Thoracic aorta (tissue), 2 donors: ENCODE results near the gene ELOA. TPM values are rescaled to one million over a fixed set of nuclear protein-coding genes. Genes with fewer than 3 reads are reported as not detected.
A peak's percentile ranks its signal among the peaks of the same experiment; 100 is the strongest.

Experiments
- ATAC-seq: fragments of 150-250 bp; one replicate; pipeline ENCODE4 v1.8.0; 2017; ENCODE audit warnings: low read depth; ENCODE audit not compliant: insufficient number of reproducible peaks, low FRiP score
- DNase-seq: peaks from one replicate; pipeline ENCODE4 v3.0.0-alpha.2; 2020; ENCODE audit warnings: low spot score
- H3K27ac ChIP-seq, 2 donors: fragments of 200-600 bp; sonication (generic); 1 replicate in 1 of 2; 2 replicates in 1 of 2; pipeline ENCODE4 v1.5.1; 2016; ENCODE audit warnings: mild to moderate bottlenecking in 2 of 2, moderate library complexity in 2 of 2
- H3K27me3 ChIP-seq: fragments of 200-600 bp; sonication (generic); replicated peaks from 2 replicates; pipeline ENCODE4 v1.6.0; 2016; ENCODE audit warnings: mild to moderate bottlenecking; ENCODE audit not compliant: insufficient read depth
- H3K36me3 ChIP-seq: fragments of 200-600 bp; sonication (generic); one replicate; pipeline ENCODE4 v1.5.1; 2016
- H3K4me1 ChIP-seq, 2 donors: fragments of 200-600 bp; sonication (generic); 1 replicate in 1 of 2; 2 replicates in 1 of 2; pipeline versions ENCODE4 v1.5.1 to v1.6.0; 2016; ENCODE audit warnings: low read depth in 2 of 2, mild to moderate bottlenecking in 1 of 2; ENCODE audit not compliant: control insufficient read depth in 1 of 2
- H3K4me3 ChIP-seq: fragments of 200-600 bp; sonication (generic); 2 replicates; pipeline ENCODE4 v1.5.1; 2016; ENCODE audit warnings: mild to moderate bottlenecking
- H3K9me3 ChIP-seq: fragments of 200-600 bp; sonication (generic); 2 replicates; pipeline ENCODE4 v1.5.1; 2016
- total RNA-seq, 2 donors: library from RNA; depleted of rRNA; stranded (reverse); fragments of >200 nt; gene quantifications; one replicate each; pipeline versions ENCODE4 v1.1.0 to v1.2.3, GENCODE V29; 2016
- TF ChIP-seq, protein P1 (sequence below): fragments of 200-600 bp; sonication (generic); IDR thresholded peaks from one replicate; pipeline ENCODE4 v1.5.1; 2019; ENCODE audit warnings: antibody characterized with exemption

ELOA gene
- total RNA-seq, 2 donors from 2014 or later = 23.3 to 40.6 TPM

DNA sequence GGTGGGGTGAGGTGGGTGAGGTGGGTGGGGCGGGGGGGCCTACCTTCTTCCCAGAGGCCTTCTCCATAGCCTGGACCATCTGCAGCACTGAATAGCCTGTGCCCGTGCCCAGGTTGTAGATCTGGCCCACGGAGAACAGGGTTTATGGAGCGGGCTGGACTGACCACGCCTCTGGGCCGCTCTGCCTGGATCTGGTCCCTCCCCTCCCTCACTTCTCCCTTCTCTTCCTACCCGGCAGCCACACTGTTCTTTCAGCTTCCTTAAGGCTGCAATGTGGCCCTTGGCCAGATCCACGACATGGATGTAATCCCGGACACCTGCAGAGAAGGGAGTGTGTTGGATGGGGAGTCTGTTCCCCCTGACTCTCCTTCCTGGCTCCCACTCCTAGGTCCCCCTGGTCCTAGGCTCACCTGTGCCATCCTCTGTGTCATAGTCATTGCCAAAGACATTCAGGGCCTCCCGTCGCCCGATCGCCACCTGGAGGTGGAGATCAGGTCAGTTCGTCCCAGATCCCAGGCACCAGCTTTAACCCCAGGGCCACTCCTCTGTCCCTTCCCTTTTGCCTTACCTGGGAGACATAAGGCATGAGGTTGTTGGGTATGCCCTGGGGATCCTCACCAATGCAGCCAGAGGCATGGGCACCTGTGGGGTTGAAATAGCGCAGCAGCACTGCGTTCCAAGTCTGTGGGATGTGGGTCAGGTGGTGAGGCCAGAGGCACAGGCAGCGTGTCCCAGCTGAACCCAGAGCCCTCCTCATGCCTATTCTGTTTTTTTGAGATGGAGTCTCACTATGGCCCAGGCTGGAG is 53.4 kb downstream of the ELOA start:
- Histone ChIP-seq H3K4me1 (peaks cover 13 to 42% of the 10 kb centered on the region in 2 donors), H3K27me3 (no peaks in the 10 kb centered on the region), H3K9me3 (no peaks in the 10 kb centered on the region), H3K4me3 (no peak overlapping the region), H3K27ac (no peak overlapping the region), H3K36me3 (peaks cover 15% of the 10 kb centered on the region)
- ATAC-seq (no peak), DNase-seq (no peak)
- TF ChIP-seq, protein P1, sequence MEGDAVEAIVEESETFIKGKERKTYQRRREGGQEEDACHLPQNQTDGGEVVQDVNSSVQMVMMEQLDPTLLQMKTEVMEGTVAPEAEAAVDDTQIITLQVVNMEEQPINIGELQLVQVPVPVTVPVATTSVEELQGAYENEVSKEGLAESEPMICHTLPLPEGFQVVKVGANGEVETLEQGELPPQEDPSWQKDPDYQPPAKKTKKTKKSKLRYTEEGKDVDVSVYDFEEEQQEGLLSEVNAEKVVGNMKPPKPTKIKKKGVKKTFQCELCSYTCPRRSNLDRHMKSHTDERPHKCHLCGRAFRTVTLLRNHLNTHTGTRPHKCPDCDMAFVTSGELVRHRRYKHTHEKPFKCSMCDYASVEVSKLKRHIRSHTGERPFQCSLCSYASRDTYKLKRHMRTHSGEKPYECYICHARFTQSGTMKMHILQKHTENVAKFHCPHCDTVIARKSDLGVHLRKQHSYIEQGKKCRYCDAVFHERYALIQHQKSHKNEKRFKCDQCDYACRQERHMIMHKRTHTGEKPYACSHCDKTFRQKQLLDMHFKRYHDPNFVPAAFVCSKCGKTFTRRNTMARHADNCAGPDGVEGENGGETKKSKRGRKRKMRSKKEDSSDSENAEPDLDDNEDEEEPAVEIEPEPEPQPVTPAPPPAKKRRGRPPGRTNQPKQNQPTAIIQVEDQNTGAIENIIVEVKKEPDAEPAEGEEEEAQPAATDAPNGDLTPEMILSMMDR = no peak

DNA sequence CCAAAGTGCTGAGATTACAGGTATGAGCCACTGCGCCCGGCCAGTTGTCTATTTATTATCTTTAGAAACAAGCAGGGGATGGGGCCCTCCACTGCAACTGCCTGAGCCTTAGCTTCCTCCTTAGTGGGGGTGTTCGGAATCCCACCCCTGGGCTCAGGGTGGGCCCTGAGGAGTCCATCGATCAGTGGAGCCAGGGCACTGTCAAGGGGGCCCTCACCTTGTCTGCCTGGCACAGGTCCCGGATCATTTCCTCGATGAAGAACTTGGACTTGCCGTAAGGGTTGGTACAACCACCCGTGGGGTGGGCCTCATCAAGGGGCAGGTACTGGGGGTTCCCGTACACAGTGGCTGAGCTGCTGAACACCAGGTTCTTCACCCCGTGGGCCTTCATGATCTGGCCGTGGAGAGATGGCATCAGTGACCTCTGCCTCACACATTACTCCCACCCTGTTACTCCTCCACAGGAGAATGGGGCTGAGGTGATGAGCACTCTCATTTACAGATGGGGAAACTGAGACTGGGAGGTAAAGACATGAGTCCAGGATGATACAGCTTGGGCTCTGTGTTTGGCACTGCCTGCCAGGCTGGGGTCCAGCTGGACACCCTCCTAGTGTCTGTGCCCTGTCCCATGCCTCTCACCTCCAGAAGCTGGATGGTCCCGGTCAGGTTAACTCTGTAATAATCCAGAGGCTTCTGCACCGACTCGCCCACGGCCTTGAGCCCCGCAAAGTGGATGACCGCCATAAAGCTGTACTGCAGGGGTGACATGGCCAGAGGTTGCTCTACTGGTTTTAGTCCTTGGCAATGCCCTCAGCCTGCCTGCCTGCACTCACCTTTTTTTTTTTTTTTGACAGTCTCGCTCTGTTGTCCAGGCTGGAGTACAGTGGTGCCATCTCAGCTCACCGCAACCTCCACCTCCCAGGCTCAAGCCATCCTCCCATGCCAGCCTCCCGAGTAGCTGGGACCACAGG is 54.5 kb downstream of the ELOA start:
- no peaks in the 10 kb centered on the region for H3K27me3 ChIP-seq
- DNase-seq (no peak), ATAC-seq (no peak)
- no peak overlapping the region for H3K4me3 ChIP-seq
- TF ChIP-seq, protein P1 = no peak
- H3K36me3 ChIP-seq = peaks cover 15% of the 10 kb centered on the region
- peaks cover 3 to 33% of the 10 kb centered on the region in 2 donors for H3K4me1 ChIP-seq
- no peaks in the 10 kb centered on the region for H3K9me3 ChIP-seq
- H3K27ac ChIP-seq = no peak overlapping the region

DNA sequence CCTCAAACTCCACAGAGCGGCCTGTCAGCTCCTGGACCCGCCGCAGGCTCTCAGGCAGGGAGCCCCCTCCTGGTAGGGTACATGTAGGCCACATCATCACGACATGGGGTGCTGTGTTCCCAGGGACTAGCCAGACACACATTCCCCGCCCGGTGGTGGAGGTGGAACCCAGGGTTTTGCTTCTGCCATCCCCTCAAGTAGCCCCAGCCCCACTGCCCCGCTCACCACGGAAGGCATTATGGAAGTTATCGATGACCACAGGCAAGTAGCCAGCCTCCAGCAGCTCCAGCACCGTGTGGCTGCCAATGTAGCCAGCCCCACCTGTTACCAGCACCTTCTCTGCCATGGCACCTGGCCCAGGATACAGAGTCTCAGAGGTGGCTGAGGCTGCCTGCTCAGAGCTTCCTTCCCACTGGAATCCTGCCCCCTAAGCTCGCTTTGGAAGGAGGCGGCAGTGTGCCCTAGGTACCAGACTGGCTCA is 55.4 kb downstream of the ELOA start:
- DNase-seq = no peak
- Histone ChIP-seq H3K9me3 (no peaks in the 10 kb centered on the region), H3K36me3 (peaks cover 11% of the 10 kb centered on the region), H3K27me3 (no peaks in the 10 kb centered on the region), H3K27ac (no peak overlapping the region), H3K4me1 (peaks cover 3 to 23% of the 10 kb centered on the region in 2 donors), H3K4me3 (no peak overlapping the region)
- ATAC-seq = no peak
- TF ChIP-seq, protein P1 = no peak

DNA sequence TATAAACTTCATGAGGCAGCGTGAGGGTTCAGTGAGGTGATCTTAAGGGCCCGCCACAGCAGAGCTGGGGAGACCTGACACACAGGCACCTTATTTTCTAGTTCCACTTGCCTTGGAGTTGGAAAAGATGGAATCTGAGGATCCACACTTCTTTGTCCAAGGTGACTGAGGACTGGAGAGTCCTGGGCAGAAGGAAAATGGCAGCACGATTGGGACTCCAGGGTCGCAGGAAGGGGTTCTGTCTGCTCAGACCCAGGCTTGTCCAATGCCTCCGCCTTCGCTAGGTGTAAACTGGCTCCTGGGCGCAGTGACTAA is 55.9 kb downstream of the ELOA start:
- peaks cover 10% of the 10 kb centered on the region for H3K36me3 ChIP-seq

More for the DNA sequence above, 55.9 kb downstream of the ELOA start:
- peaks cover 3 to 23% of the 10 kb centered on the region in 2 donors for H3K4me1 ChIP-seq
- no peaks in the 10 kb centered on the region for H3K9me3 ChIP-seq
- TF ChIP-seq, protein P1 = no peak
- no peak overlapping the region for H3K27ac ChIP-seq
- ATAC-seq (no peak), DNase-seq (no peak)
- peak overlapping the region; percentile 98 for H3K4me3 ChIP-seq
- no peaks in the 10 kb centered on the region for H3K27me3 ChIP-seq
